Urinary bladder (tissue), 4 donors: ENCODE data around the gene EFEMP2. TPM values are rescaled to one million over a fixed set of nuclear protein-coding genes. Genes with fewer than 3 reads are reported as not detected.

Source experiments
- DNase-seq: peaks from one replicate; pipeline ENCODE4 v3.0.0-alpha.2; 2015; ENCODE audit errors: extremely low spot score
- H3K27ac ChIP-seq: one replicate; pipeline ENCODE4 v1.5.1; 2013; ENCODE audit warnings: low read depth, mild to moderate bottlenecking, moderate library complexity
- H3K36me3 ChIP-seq: one replicate; pipeline ENCODE4 v1.6.1; 2013; ENCODE audit warnings: mild to moderate bottlenecking, moderate library complexity; ENCODE audit not compliant: insufficient read depth
- H3K4me1 ChIP-seq: one replicate; pipeline ENCODE4 v1.6.1; 2013; ENCODE audit warnings: mild to moderate bottlenecking, moderate library complexity; ENCODE audit not compliant: insufficient read depth
- H3K4me3 ChIP-seq: one replicate; pipeline ENCODE4 v1.5.1; 2013; ENCODE audit warnings: low read depth, low read length
- WGBS: extraction: QIAGEN DNeasy Blood & Tissue Kit; methylation state at CpG from one replicate; pipeline ENCODE4 v1.1.7; 2013; 5-methylcytosine and 5-hydroxymethylcytosine counted together
- polyA plus RNA-seq: library from polyadenylated mRNA; stranded (reverse); fragments of 200-250 nt; gene quantifications from one replicate; pipeline ENCODE4 v1.2.3, GENCODE V29; 2013
- total RNA-seq: library from RNA; depleted of rRNA; stranded (reverse); fragments of >200 nt; gene quantifications from one replicate; pipeline ENCODE4 v1.2.3, GENCODE V29; 2014
- donor health status: healthy with polysubstance abuse.
- donor health status: healthy.

Gene EFEMP2
- total and polyA plus RNA-seq, 2 donors, result 43.3 to 120 TPM

- 66% methylated on average over 24 of the region's 24 CpGs for WGBS
- H3K27ac ChIP-seq, result no peak overlapping the region
- no peak for DNase-seq
- no peak overlapping the region for H3K4me3 ChIP-seq
- H3K36me3 ChIP-seq, result no peaks in the 10 kb centered on the region
- peaks cover 4% of the 10 kb centered on the region for H3K4me1 ChIP-seq
Measured at GRCh38 chr11:65870706-65871681, 1.6 kb downstream of the EFEMP2 start.

GRCh38 chr11:65870307-65870658 is 2.3 kb downstream of the EFEMP2 start:
- DNase-seq, result no peak
- no peaks in the 10 kb centered on the region for H3K36me3 ChIP-seq
- H3K4me1 ChIP-seq, result peaks cover 4% of the 10 kb centered on the region
- 82% methylated on average over 11 of the region's 11 CpGs for WGBS
- no peak overlapping the region for H3K27ac ChIP-seq
- no peak overlapping the region for H3K4me3 ChIP-seq

GRCh38 chr11:65869643-65870306 is 2.8 kb downstream of the EFEMP2 start:
- H3K4me1 ChIP-seq, result peaks cover 4% of the 10 kb centered on the region
- H3K36me3 ChIP-seq, result no peaks in the 10 kb centered on the region
- DNase-seq, result no peak
- no peak overlapping the region for H3K4me3 ChIP-seq
- H3K27ac ChIP-seq, result no peak overlapping the region
- WGBS, result 86% methylated on average over 24 of the region's 24 CpGs

- H3K4me3 ChIP-seq, result no peak overlapping the region
- no peak overlapping the region for H3K27ac ChIP-seq
- no peak for DNase-seq
- H3K4me1 ChIP-seq, result peaks cover 4% of the 10 kb centered on the region
- H3K36me3 ChIP-seq, result no peaks in the 10 kb centered on the region
- 96% methylated on average over 3 of the region's 3 CpGs for WGBS
Measured at GRCh38 chr11:65868907-65869306, 3.7 kb downstream of the EFEMP2 start.

- Histone ChIP-seq H3K4me3 (no peak overlapping the region), H3K4me1 (peaks cover 4% of the 10 kb centered on the region), H3K36me3 (no peaks in the 10 kb centered on the region), H3K27ac (no peak overlapping the region)
- WGBS, result 82% methylated on average over 19 of the region's 19 CpGs
- no peak for DNase-seq
Measured at GRCh38 chr11:65868076-65868667, 4.4 kb downstream of the EFEMP2 start.

- 53% methylated on average over 29 of the region's 29 CpGs for WGBS
- no peak for DNase-seq
- Histone ChIP-seq H3K36me3 (no peaks in the 10 kb centered on the region), H3K4me1 (peaks cover 3% of the 10 kb centered on the region), H3K4me3 (no peak overlapping the region), H3K27ac (no peak overlapping the region)
Measured at GRCh38 chr11:65867284-65868071, 5.1 kb downstream of the EFEMP2 start.

GRCh38 chr11:65866509-65867283 is 5.9 kb downstream of the EFEMP2 start:
- Histone ChIP-seq H3K4me1 (peaks cover 2% of the 10 kb centered on the region), H3K4me3 (no peak overlapping the region), H3K36me3 (no peaks in the 10 kb centered on the region), H3K27ac (no peak overlapping the region)
- no peak for DNase-seq
- 78% methylated on average over 21 of the region's 21 CpGs for WGBS

GRCh38 chr11:65865550-65866172 is 6.9 kb downstream of the EFEMP2 start:
- H3K27ac ChIP-seq, result no peak overlapping the region
- no peak for DNase-seq
- no peaks in the 10 kb centered on the region for H3K36me3 ChIP-seq
- WGBS, result 78% methylated on average over 9 of the region's 9 CpGs
- no peak overlapping the region for H3K4me3 ChIP-seq
- no peaks in the 10 kb centered on the region for H3K4me1 ChIP-seq

- DNase-seq, result no peak
- 82% methylated on average over 18 of the region's 18 CpGs for WGBS
- Histone ChIP-seq H3K4me1 (no peaks in the 10 kb centered on the region), H3K36me3 (no peaks in the 10 kb centered on the region), H3K27ac (no peak overlapping the region), H3K4me3 (no peak overlapping the region)
Measured at GRCh38 chr11:65864706-65865471, 7.7 kb downstream of the EFEMP2 start.

- DNase-seq, result no peak
- H3K4me3 ChIP-seq, result no peak overlapping the region
- H3K36me3 ChIP-seq, result no peaks in the 10 kb centered on the region
- no peaks in the 10 kb centered on the region for H3K4me1 ChIP-seq
- H3K27ac ChIP-seq, result no peak overlapping the region
- 82% methylated on average over 12 of the region's 12 CpGs for WGBS
Measured at GRCh38 chr11:65863889-65864705, 8.5 kb downstream of the EFEMP2 start.
